Osteocyte (in vitro differentiated cells): ENCODE measurements around the gene GALNT9. TPM values are rescaled to one million over a fixed set of nuclear protein-coding genes. Genes with fewer than 3 reads are reported as not detected.
"Not testable (repeated sequence)": the region's sequence is repeated elsewhere in the genome, so short reads cannot be mapped to it uniquely, and the experiment has no call there.

Experiments used
- DNase-seq: peaks from one replicate; pipeline ENCODE4 v3.0.0; 2021; ENCODE audit warnings: mixed read lengths; ENCODE audit not compliant: unreplicated experiment; ENCODE audit errors: extremely low spot score
- H3K27ac Mint-ChIP-seq: one replicate; pipeline ENCODE4 v1.8.0; 2021; ENCODE audit warnings: mild to moderate bottlenecking, mixed read lengths; ENCODE audit not compliant: unreplicated experiment
- H3K27me3 Mint-ChIP-seq: one replicate; pipeline ENCODE4 v1.8.0; 2021; ENCODE audit warnings: mixed read lengths; ENCODE audit not compliant: unreplicated experiment
- H3K36me3 Mint-ChIP-seq: one replicate; pipeline ENCODE4 v1.8.0; 2021; ENCODE audit warnings: mixed read lengths; ENCODE audit not compliant: unreplicated experiment
- H3K4me1 Mint-ChIP-seq: one replicate; pipeline ENCODE4 v1.8.0; 2021; ENCODE audit warnings: mixed read lengths; ENCODE audit not compliant: unreplicated experiment
- H3K4me3 Mint-ChIP-seq: one replicate; pipeline ENCODE4 v1.8.0; 2021; ENCODE audit warnings: mild to moderate bottlenecking, moderate library complexity, mixed read lengths; ENCODE audit not compliant: unreplicated experiment
- H3K9me3 Mint-ChIP-seq: one replicate; pipeline ENCODE4 v1.8.0; 2021; ENCODE audit warnings: mixed read lengths; ENCODE audit not compliant: unreplicated experiment
- CTCF ChIP-seq: fragments of 200-600 bp; sonication (generic); IDR thresholded peaks from 2 replicates; pipeline ENCODE4 v1.5.0; 2021; ENCODE audit warnings: antibody characterized with exemption, mild to moderate bottlenecking, moderate library complexity
- total RNA-seq: library from RNA; stranded (reverse); gene quantifications from 2 replicates; pipeline ENCODE4 v1.2.1, GENCODE V29; 2021

The GALNT9 gene
- total RNA-seq, 1 donor from 2014 or later: not detected

GRCh38 chr12:132150780-132151144 lies 178.6 kb downstream of the GALNT9 start:
- no peak for TF ChIP-seq CTCF
- Mint-ChIP-seq H3K27ac (no peak overlapping the region), H3K4me1 (peaks cover 6% of the 10 kb centered on the region), H3K27me3 (no peaks in the 10 kb centered on the region), H3K36me3 (no peaks in the 10 kb centered on the region), H3K9me3 (no peaks in the 10 kb centered on the region), H3K4me3 (no peak overlapping the region)
- DNase-seq: no peak

- H3K36me3 Mint-ChIP-seq, H3K27me3 Mint-ChIP-seq, DNase-seq, H3K27ac Mint-ChIP-seq, H3K9me3 Mint-ChIP-seq, H3K4me3 Mint-ChIP-seq: not testable (repeated sequence)
- peaks cover 15% of the 10 kb centered on the region for H3K4me1 Mint-ChIP-seq
Measured at GRCh38 chr12:132149526-132149925, 179.9 kb downstream of the GALNT9 start.

GRCh38 chr12:132148368-132149045 lies 180.9 kb downstream of the GALNT9 start:
- TF ChIP-seq CTCF: no peak
- DNase-seq: no peak
- Mint-ChIP-seq H3K27me3 (no peaks in the 10 kb centered on the region), H3K9me3 (no peaks in the 10 kb centered on the region), H3K4me3 (no peak overlapping the region), H3K4me1 (peaks cover 17% of the 10 kb centered on the region), H3K36me3 (no peaks in the 10 kb centered on the region), H3K27ac (no peak overlapping the region)

GRCh38 chr12:132147423-132148367 lies 181.7 kb downstream of the GALNT9 start:
- no peak for DNase-seq
- Mint-ChIP-seq H3K9me3 (no peaks in the 10 kb centered on the region), H3K4me1 (peaks cover 23% of the 10 kb centered on the region), H3K27ac (no peak overlapping the region), H3K4me3 (no peak overlapping the region), H3K27me3 (no peaks in the 10 kb centered on the region), H3K36me3 (peaks cover 2% of the 10 kb centered on the region)
- TF ChIP-seq CTCF: no peak

- no peak for DNase-seq
- Mint-ChIP-seq H3K4me1 (peaks cover 26% of the 10 kb centered on the region), H3K9me3 (no peaks in the 10 kb centered on the region), H3K4me3 (no peak overlapping the region), H3K27ac (no peak overlapping the region), H3K36me3 (peaks cover 2% of the 10 kb centered on the region), H3K27me3 (no peaks in the 10 kb centered on the region)
- no peak for TF ChIP-seq CTCF
Measured at GRCh38 chr12:132146772-132147422, 182.5 kb downstream of the GALNT9 start.

Other genes with a start within 250 kb of the GALNT9 start
- gene DDX51, start 185.3 kb downstream of the GALNT9 start, total RNA-seq: 17.7 and 19.3 TPM in 2 replicates
- gene NOC4L, start 185.1 kb downstream of the GALNT9 start, total RNA-seq: 21.4 and 22.0 TPM in 2 replicates
- gene FBRSL1, start 160.6 kb upstream of the GALNT9 start, total RNA-seq: 42.1 and 46.2 TPM in 2 replicates